Measurements from ENCODE around the gene ST6GALNAC2.

DNA sequence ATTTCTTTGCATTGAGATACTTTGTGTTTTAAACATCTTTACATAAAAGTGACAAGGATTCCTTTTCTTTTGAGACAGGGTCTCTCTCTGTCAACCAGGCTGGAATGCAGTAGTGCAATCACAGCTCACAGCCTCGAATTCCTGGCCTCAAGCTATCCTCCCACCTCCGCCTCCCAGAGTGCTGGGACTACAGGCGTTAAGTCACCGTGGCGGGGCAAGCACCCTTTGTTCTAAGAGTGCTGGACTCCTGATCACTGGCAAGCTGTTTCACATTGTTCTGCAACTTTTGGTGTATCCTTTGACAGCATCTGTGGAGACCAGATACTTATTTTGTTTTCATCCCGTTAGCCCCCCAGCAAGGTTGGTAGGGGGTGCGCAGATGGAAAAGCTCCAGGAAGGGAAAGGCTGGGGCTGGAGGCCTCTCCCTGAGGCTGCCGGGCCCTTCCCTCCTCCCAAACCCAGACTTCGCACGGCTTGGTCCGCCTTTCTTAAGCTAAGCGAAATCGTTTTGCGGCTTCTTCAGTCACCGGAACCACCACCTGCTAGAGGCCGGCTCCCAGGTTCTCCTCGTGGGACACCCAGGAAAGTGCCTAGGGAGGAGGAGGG is 1.1 kb downstream of the ST6GALNAC2 start:
- TF ChIP-seq POLR2A (IDR thresholded peaks at IDR 0.05) (no peak), EP300 (IDR thresholded peaks at IDR 0.05) (no peak), POLR2AphosphoS5 (IDR thresholded peaks at IDR 0.05) (no peak)
